ENCODE measurements around the gene EEFSEC.

Gene EEFSEC

DNA sequence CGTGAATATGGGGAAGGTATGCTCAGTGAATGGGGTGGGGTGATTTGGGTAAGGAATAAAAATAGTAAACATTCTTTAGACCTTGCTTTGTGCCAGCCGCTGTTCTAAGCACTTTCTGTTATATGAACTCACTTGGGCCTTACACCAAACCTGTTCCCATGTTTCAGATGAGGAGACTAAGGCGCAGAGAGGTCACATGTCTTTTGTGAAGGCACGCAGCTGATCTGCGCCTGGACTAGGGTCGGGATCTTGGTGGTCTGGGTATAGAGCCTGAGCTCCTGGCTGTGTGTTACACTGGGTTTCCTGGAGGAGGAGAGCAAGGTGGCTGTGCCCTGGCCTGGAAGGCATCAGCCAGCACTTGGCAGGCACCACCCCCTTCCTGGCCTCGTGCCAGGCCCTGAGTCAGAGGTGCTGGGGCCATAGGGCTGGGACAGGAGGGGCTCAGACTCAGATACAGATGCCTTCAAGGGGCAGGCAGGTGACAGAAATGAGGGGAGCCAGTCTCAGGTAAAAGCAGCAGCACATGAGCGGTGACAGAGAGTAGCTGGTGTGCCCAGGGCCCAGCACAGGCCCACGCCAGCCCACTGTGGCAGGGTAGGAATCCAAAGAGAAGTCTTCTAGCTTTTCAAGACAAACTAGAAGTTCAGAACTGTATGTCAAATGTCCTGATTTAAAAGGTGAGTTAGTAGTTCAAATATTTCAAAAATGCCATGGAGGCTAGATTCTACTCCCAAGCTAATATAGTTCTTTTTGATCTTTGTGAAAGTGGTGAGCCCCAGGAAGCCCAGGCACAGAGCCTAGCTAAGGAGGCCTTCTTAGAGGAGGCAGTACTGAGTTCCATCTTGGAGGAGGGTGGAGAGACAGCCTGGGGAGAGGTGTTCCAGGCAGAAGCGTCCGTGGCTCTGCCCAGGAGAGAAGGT lies 230.3 kb downstream of the EEFSEC start:
- in situ Hi-C loops (cut with MboI; ENCODE audit: low sequenced_read_pairs), result no loop called here

DNA sequence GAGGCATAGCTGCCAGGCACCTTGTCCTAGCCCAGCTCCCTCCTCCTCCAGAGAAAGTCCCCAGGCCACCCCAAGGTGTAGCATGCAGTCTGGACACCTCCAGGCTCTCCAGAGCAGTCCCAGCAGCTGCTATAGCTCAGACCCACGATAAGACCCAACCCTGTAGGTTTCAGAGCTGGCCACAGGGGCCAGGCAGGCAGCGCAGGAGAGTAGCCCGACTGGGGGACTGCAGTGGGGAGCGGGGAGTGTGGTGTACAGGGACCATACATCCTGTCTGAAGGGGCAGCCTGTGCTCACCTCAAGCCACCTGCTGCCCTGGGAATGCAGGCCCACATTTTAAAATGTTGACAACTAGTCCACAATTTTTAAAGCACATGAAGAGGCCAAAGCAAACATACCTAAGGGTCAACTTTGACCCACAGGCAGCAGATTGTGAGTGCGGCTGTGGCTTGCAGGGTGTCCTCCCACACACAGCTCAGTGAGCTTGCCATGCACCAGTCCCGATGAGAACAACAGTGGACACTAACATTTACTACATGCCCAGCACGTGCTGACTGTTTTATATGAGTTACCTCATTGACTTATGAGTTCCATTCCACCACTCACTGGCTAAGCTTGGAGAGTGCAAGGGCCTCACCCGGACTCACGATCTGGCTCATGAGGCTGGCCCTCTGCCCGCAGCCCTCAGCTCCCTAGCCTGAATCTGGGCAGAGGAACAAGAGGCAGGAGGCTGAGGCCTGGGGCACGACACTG lies 232.0 kb downstream of the EEFSEC start:
- in situ Hi-C loops (cut with MboI; ENCODE audit: low sequenced_read_pairs), result no loop called here

DNA sequence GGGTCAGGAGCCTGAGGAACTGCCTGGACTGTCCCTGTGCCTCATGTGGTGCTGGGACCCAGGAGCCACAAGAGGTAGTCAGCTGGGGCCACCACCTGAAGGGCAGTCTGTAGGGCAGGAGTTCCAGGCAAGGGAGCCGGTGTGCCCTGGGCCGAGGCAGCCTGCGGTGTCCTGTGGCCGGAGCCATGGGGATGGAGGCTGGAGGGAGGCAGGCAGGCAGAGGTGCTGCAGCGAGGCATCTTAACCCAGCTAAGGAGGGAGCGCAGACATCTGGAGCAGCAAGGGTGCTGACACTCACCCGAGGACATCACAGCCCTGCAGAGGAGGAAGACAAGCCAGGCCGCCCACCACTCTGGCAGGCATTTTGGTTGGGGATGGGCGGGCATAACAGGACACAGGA lies 235.7 kb downstream of the EEFSEC start:
- in situ Hi-C loops (cut with MboI; ENCODE audit: low sequenced_read_pairs), result no loop called here

DNA sequence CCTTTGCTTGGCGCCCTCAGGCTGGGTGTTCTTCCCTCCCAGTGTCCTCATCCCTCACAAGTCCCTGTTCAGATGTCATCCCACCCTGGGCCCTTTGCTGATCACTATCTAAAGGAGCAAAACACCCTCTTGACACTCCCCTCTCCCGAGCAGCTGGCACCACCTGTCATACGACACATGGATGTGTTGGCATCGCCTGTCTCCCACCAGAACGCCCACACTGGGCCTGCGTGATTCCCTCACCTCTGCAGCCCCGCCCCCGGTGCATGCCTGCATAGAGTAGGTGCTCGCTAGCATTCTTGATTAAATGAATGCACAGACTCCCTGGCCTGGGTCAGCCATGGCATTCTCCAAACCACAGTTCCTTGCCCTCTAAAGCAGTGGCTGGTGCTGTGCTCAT lies 237.6 kb downstream of the EEFSEC start:
- in situ Hi-C loops (cut with MboI; ENCODE audit: low sequenced_read_pairs), result no loop called here

DNA sequence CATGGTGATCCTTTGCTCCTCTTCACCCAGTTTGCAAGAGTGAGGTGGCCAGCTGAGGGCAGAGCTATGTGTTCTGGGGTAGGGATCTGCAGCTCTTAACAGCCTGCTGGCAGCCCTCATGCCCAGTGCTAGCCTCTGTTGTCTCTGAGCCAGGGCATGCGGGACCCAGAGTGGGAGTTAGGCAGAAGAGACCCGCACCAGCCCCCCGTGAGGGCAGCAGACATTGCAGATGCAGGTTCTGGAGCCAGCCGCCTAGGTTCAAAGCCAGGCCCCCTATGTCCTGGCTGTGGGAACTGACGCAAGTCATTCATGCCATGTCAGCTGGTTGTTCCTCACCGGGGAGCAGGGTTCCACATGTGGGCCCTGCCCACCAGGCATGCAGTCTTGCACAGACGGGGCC lies 238.7 kb downstream of the EEFSEC start:
- in situ Hi-C loops (cut with MboI; ENCODE audit: low sequenced_read_pairs), result no loop called here

DNA sequence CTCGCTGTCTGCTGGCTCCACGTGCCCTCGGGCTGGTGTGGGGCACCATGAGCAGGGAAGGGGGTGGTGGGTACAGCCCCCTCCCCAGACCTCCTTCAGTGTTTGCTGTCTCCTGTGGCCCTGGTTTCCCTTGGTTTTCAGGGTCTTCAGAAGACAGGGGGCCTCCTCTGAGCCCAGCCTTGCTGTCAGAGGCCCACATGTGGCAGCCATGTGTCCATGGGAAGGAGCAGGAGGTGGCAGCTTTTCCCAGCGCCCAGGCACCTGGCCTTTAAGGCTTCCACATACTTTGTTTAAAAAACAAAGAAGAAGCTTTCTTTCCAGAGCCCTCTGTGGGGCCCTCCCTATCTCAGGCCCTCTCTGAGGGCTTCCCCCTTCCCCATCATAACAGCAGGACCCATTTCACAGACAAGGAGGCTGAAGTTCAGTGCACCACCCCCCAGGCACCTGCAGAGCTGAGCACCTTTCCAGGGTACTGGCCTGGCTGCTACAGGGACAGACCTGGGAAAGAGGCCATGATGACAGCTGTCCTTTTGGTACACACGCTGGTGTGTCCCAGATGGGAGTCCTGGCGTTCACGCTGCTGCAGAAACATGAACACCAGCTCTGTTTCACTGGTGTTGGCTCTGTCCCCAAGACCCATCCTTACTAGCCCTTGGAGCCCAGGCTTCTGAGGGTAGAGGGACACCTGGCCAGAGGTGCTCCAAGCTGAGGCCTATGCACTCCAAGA lies 239.7 kb downstream of the EEFSEC start:
- in situ Hi-C loops (cut with MboI; ENCODE audit: low sequenced_read_pairs), result no loop called here

DNA sequence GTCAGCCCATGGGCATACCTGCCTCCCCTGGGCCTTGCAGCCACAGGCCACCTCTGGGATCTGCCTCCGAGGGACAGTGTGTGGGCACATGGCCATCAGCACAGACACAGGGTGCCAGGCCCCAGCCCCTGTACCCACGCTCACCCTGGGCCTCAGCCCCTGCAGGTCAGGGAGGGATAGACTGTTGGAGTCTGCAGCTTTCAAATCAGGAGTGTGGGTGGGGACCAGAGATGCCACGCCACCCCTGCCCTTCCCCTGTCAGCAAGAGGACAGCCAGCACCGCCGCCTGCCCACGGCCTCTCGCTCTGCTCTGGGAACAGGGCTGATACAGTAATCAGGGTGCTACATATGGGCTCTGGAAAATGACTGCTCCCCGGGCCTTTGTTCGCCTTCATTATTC lies 240.8 kb downstream of the EEFSEC start:
- in situ Hi-C loops (cut with MboI; ENCODE audit: low sequenced_read_pairs), result no loop called here

DNA sequence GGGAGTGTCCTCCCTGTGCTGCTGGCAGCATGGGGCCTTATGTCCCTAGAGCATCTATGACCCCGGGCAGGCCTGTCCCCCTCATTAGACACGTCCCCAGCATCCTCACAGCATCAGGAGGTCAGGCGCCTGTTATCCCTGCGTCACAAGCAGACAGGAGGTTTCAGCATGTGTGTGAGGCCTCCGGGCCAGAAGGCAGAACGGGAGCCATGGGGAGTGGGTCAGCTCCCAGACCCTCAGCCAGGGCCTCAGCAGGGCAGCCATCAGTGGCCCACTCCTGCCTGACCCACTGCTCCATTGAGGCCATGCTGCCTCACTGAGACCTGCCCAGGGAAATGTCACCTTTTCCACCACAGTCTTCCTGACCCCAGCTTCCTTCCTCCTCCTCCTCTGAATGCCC lies 241.8 kb downstream of the EEFSEC start:
- in situ Hi-C loops (cut with MboI; ENCODE audit: low sequenced_read_pairs), result no loop called here

DNA sequence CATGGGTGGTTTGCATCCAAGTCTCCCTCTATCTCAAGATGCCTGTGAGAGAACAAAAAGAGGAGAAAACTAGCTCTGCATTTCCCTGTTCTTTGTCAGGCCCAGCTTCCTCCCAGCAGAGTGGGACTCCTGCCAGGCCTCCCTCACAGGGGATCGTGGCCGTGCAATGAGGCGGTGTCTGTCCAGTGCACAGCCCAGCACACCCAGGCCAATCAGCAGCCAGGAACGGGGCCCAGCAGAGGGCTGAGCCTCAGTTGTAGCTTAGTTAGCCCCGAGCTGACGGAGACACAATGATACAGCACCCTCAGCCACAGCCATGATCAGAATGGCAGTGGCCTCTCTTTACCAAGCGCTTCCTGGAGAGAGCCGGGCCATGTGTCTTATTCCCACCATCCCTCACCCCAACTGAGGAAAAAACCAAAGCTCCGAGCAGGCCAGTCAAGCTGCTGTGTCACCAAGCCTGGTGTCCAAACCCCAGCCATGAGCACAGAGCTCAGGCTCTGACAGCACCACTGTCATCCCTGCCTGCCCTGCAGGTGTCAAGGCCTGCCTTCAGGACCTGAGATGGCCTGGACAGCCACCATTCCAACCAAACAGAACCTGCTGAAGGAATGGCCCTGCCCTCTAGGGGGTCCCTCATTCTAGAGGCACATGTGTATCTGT lies 242.3 kb downstream of the EEFSEC start:
- in situ Hi-C loops (cut with MboI; ENCODE audit: low sequenced_read_pairs), result no loop called here

DNA sequence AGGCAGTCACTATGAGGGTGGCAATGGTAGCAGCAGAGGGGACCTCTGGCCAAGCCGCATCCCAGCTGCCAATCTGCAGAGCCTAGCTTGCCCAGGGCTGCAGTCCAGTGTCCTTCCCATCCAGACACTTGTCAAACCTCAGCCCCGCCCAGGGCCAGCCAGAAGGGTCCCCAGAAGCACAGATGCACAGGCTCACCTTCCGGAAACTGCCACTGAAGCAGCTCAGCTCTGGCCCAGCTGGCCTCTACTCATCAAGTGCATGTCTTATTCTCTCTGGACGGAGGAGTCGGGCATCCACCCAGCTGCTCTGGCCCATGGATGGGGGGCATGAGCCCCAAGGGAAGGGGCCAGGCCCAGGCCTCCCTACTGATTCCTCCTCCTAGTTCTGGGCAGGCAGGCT lies 244.2 kb downstream of the EEFSEC start:
- in situ Hi-C loops (cut with MboI; ENCODE audit: low sequenced_read_pairs), result no loop called here

DNA sequence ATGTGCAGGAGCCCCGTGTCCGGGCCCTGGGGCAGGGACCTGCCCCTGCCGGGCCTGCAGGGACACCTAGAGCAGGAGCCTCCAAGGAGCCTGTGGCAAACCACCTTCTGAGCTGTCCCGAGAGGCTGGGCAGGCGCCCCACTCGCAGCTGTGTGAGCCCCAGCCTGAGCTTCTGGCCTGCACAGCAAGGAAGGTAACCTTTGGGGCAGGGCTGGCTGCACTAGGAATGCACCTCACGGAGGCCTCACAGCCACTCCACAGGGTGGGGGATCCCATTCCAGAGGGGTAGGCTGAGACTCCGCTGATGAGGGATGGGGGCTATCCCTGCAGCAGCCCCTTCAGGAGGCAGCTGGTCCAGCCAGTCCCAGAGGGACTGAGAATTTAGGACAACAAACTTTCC lies 245.3 kb downstream of the EEFSEC start:
- in situ Hi-C loops (cut with MboI; ENCODE audit: low sequenced_read_pairs), result no loop called here

DNA sequence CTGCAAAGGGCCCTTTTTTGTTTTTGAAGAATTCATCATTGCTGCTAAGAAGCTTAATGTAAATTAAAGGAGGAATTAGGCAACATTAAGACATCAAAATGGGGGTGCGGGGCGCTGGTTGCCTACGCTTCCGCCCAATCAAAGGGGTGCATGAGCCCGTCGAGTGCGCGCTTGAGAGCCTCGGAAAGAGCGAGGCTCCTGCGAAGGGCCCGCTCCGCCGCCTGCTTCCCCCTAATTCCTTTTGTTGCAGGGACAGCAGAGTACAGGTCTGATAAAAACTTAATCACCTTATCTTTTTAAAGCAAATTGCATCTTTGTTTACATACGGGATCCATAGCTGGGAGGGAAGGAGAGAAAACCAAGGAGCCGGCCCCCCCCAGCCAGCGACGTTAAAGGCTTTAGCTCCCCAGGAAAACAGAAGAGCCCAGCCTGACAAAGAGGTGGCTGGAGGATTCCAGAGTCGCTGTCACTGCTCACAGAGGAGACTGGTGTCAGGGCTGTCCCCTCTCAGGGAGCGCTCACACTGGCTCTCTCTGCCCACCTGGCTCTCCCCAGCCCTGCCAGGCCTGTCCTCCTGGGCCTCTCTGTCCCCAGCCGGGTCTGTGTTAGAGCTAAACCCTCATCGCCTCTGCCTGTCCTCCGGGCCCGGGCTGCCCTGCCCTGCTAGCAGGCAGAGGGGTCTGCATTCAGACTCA lies 246.1 kb downstream of the EEFSEC start:
- in situ Hi-C loops (cut with MboI; ENCODE audit: low sequenced_read_pairs), result no loop called here

DNA sequence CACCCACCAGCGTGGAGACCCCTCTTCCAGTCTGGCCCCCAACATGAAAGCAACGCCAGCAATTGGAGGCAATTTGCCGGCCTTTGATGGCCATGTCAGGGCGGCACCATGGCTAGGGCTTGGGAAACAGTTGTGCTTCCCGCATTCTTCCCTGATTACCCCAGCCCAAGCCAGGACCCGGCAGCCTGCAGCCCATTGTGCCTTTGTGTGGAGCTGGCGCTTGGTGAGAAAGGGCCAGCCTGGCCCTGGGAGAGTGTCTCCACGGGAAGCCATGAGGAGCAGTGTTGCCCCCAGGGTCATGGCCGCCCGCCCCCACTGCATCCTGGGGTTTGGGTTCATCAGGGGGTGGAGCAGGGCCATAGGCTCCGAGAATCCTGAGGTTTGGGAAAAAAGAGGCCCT lies 247.4 kb downstream of the EEFSEC start:
- in situ Hi-C loops (cut with MboI; ENCODE audit: low sequenced_read_pairs), result no loop called here

DNA sequence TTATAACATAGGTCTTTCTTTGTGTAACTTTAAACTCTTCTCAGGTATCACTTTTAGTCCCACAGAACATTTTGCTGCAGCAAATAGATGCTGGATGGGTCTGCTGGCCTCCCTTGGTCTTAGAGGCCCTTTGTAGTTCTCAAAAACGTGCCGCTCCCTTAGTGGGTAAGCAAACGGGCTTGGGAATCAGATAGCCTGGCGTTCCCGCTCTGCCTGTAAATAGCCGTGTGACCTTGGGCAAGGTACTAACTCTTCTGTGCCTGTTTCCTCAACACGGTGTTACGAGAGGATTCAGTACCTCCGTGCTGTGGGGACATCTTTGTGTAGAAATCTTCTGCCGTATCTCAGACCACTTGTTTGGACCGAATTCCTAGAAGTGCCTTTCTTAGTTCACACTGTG lies 249.0 kb downstream of the EEFSEC start:
- in situ Hi-C loops (cut with MboI; ENCODE audit: low sequenced_read_pairs), result no loop called here

DNA sequence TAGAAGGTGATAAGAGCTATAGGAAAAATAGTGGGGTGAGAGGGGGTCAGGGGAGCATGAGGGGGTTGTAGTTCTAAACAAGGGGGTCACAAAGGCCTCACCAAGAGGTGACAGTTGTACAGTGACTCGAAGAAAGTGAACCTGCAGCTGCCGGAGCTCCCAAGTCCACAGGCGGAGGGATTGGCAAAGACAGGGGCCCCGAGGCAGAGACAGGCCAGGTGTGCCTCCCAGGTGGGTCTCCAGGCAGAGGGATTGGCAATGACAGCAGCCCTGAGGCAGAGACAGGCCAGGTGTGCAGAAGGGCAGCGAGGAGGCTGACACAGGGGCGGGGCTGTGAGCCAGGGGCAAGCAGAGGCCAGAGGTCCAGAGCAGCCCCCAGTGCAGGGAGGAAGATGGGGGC lies 249.7 kb downstream of the EEFSEC start:
- in situ Hi-C loops (cut with MboI; ENCODE audit: low sequenced_read_pairs), result no loop called here

DNA sequence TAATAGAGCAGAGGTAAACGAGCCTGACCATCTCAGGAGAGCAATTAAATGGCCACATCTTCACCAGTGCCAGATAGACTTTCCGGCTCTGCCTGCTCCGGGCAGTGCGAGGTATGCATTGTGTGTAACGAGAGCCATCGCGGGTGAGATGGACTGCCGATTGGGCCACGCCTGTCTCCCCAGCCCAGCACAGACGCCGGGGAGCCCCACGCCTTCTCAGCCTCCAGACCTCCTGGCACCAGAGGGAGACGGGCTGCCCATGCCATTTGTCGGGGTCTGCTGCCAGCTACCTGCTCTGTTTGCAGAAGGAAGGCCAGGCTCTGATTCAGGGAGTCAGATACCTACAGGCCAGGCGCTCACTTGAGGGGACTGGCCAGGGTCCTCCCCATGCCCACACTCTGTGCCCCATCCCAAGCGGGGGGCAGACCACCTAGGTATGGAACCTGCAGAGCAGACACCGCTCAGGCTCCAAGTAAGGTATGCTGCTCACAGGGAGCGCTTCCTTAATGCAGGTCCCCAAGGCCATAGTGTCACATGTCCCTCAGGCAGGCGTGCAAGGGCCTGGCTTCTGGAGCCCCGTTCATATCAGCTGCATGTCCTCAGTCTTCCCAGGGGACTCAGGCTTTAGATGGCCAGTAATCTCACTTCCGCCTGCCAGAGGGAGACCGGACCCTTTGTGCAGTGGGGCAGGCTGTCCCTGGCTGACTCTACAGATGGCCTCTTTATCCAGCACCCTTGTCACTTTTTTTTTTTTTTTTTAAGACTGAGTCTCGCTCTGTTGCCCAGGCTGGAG lies 251.2 kb downstream of the EEFSEC start:
- in situ Hi-C loops (cut with MboI; ENCODE audit: low sequenced_read_pairs), result no loop called here

DNA sequence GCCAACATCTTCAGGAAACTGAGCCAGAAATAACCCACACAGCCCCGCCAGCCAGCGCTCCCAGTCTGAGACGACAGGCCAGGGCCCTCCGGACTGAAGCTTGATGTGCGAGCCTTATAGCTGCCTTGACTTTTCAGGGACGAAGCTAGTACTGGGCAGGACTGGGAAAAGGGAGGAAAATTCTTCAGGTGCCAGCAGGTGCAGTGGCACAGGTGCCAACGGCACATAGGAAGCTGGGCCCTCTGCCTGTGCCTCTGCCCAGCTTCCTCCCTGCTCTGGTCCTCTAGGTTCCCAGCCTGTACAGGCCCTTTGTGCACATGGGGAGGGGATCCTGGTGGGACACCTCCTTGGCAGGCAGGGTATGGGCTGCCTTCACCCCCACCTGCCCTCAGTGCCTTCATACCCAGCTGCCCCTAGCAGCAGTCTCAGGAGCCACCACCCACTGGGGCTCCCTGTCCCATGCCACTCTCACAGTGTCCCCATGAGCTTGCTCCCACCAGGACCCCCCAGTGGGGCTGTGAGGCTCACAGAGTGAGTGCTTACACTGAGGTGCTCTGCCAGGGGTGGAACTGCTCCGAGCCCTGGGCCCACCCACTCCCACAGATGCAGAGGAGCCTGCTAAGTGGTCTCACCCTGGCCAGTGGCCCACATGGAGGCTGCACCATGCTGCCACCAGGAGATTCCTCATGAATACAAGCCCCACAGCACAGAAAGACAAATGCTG lies 252.4 kb downstream of the EEFSEC start:
- in situ Hi-C loops (cut with MboI; ENCODE audit: low sequenced_read_pairs), result no loop called here

DNA sequence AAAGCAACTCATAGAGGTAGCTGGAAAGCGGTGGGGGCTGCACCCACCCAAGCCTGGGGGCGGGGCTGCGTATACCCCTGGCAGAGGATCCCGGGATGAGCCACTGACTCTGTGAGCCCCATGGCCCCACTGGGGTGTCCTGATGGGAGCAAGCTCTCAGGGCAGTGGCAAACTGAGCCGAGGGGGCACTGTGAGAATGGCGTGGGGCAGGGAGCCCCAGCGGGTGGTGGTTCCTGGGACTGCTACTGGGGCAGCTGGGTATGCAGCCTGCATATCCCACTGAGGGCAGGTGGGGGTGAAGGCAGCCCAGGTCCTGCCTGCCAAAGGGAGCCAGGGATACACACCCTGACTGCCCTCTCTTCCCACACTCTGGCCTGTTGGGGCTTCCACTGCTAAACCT lies 254.0 kb downstream of the EEFSEC start:
- in situ Hi-C loops (cut with MboI; ENCODE audit: low sequenced_read_pairs), result no loop called here

Data from hTERT RPE-1 (cell line).